GM18909 (cell line): ENCODE results near the gene CYLD.
A peak's percentile ranks its signal among the peaks of the same experiment; 100 is the strongest.

Source experiments
- ATAC-seq: cut with Tn5 transposase; IDR thresholded peaks from one replicate; pipeline ENCODE4 v1.9.1; 2021; ENCODE audit warnings: mild to moderate bottlenecking; ENCODE audit not compliant: unreplicated experiment, poor library complexity

CYLD gene

DNA sequence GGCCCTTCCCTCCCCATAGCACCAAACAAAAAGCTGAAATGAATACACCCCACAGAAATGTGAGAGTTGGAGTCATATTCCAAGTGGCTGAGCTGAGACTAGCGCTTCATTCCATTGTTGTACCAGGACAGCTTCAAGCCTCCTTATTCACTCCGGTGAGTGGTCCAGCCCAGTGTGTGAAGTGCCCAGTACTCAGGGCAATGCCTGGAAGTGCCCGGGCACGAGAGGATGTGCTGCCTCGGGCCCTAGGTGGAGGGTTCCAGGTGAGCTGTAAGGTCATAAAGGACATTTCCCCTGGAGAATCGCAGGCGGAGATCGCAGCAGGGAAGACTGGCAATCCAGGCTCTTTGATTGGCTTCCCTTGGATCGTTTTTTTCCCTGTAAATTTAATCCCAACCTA, 5.4 kb upstream of the CYLD start:
- ATAC-seq: no peak

DNA sequence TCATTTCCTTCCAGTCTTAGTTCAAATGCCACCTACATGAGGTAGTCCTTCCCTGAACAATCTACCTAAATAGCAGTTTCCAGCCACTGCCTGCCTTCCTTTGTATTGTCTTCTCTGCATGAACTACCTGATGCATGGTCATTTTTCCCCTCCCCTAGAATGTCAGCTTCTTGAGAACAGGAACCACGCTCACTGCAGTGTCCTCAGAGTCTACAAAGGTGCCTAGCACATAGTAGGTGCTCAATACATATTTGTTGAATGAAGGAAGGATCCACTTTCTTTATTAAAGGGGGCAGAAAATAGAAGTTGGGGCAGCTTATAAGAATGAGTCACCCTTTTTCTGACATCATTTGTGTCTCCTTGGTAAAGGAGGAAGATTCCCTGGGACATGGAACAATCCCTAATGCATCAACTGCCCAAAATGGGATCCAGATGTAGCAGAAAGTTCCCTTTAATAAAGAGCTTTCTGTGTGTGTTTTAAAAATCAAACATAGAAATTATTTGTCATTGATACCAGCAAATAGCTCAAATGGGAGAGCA, 4.4 kb upstream of the CYLD start:
- ATAC-seq: no peak

GRCh38 chr16:50739031-50739430, 2.9 kb upstream of the CYLD start:
- no peak for ATAC-seq

DNA sequence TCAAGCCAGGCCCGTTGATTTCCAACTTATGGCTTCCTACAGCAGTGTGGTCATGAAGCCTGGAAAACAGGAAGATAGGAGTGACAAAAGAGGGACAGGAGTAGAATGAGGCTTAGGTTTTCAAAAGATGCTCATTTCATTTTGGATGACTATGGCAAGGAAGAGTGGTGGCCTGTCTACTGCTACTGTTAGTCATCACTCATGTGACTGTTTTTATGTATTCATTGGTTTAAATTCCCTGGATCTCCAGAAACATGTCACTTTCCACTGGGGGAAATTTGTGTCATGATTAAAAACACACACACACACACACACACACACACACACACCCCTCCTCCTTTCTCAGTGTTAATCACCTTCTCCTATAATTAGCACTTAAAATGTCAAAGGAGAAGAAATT, 1.1 kb upstream of the CYLD start:
- no peak for ATAC-seq

DNA sequence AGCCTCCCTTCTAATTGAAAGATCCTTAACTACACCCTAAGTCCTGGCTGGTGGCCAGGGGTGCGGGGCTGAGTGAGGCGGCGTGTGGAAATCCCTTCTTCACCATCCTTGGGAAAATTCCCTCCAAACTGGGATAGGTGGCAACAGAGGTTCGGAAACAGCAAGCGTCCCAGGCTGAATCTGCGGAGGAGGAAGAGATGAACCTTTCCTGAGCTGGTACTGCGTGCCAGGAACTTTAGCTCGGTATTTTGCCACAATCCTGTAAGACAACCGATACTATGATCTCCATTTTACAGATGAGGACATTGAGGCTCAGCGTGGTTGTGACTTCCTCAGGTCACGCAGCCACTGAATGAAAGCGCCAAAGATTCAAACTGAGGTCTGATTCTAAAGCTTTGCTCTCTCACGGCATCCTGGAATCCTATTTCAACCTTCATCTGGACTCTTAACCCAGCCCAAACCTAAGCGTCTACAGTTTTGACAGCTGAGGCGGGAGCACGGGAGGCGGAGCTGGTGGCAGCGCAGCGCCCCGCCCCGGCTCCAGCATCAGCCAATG, 583 bp upstream of the CYLD start:
- ATAC-seq: no peak

GRCh38 chr16:50742576-50743200, 802 bp downstream of the CYLD start:
- ATAC-seq: no peak

DNA sequence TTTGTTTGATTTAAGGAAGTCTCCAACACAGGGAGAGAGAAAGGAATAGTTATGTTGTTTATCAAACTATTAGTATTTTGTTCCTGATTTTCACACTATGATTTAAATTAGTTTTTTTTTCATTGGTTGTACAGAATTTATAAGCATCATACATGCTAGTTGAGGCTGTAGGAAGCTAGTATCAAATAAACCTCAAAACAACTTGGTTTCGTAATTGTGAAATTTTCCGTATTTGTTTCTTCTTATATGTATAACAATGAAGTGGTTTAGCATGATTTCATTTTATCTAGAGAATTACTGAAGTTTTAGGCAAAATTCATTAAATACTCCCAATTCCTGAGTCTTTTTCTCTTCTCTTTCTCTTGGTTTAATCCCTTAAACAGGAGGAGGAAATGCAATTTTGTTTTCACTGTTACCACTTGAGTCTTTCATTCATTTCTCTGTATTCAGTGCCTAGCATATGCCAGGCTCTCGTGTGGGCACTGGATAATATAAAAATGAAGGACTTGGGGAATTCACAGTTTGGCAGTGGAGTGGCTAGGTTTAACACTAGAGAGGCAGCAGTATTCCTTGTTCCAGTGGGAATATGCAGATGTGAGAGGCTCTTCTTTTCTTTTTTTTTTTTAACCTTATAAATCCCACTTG, 1.8 kb downstream of the CYLD start:
- no peak for ATAC-seq

GRCh38 chr16:50744881-50745280, 3.0 kb downstream of the CYLD start:
- ATAC-seq: no peak

- ATAC-seq: no peak
Measured at GRCh38 chr16:50745940-50746339, 4.1 kb downstream of the CYLD start.

DNA sequence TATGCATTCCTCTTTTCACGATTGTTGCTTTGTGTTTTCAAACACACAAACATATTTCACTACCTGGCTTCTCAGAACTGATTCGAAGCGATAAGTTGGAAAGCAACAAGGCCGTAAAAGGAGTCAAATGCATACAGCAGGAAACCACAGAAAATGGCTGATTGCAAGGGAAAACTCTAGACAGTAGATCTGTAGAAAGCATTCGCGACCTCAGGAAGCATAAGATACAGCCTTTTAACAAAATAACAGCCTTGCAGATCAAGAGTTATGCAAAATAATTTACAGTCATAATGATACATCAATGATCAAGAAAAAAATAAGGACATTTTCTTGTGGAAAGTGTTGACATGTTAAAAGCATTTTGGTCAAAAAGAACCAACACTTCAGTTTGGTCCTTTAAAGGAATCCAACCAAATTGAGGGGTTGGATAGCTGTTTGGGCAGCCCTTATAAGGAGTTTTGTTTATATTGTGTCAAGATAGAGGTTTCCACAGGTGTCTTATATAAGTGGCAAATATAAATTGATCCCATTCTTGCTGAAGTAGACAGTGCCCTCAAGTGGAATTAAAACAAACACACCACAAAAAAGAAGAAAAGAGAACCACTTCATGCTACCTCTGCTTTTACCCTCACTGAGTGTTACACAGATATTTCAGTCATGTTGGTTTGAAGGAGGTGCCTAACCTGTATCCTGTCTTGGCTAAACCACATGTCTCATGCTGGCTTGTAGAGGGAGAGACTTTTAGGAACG, 5.5 kb downstream of the CYLD start:
- ATAC-seq: peak; percentile 65

GRCh38 chr16:50751528-50751927, 9.6 kb downstream of the CYLD start:
- no peak for ATAC-seq

DNA sequence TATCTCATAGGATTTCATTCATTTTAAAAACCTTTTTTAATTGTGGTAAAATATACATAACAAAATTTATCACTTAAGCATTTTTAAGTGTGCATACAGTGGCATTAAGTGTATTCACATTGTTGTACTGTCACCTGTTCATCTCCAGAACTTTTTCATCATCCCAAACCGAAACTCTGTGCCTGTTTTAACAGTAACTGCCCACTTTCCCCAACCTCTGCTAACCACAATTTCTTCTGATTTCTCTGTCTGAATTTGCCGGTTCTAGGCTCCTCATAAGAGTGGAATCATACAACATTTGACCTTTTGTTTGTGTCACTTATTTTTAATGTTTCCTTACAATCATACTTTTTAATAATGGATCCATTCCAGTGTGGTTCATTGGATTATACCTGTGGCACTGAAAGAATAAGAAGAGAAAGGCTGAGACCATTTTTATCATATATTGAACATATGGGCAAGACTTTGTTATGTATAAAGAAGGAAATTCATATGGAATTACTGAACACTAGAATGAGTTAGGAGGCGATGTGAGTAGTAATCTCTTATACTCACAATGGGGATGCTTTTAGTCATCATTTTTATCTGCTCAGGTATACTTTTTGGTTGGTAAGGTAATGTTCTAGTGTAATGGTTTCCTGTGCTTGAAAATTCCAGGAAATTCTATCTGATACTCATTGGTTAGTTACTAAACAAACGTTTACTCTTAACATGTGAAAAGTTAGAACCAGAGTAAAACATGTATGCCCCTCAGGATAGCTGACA, 10.8 kb downstream of the CYLD start:
- no peak for ATAC-seq

GRCh38 chr16:50756473-50756872, 14.6 kb downstream of the CYLD start:
- no peak for ATAC-seq

GRCh38 chr16:50761267-50761666, 19.4 kb downstream of the CYLD start:
- no peak for ATAC-seq

GRCh38 chr16:50762241-50762640, 20.4 kb downstream of the CYLD start:
- ATAC-seq: no peak

- no peak for ATAC-seq
Measured at GRCh38 chr16:50763211-50763610, 21.3 kb downstream of the CYLD start.

GRCh38 chr16:50765260-50765659, 23.4 kb downstream of the CYLD start:
- ATAC-seq: no peak

DNA sequence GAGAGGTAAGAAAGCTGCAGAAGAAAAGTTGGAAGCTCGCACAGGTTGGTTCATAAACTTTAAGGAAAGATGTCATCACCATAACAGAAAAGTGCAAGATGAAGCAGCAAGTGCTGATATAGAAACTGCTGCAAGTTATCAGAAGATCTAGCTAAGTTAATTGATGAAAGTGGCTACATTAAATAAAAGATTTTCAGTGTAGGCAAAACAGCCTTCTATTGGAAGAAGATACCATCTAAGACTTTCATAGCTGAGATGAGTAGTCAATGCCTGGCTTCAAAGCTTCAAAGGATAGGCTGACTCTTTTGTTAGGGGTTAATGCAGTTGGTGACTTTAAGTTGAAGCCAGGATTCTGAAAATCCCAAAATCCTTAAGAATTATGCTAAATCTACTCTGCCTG, 24.0 kb downstream of the CYLD start:
- ATAC-seq: no peak

DNA sequence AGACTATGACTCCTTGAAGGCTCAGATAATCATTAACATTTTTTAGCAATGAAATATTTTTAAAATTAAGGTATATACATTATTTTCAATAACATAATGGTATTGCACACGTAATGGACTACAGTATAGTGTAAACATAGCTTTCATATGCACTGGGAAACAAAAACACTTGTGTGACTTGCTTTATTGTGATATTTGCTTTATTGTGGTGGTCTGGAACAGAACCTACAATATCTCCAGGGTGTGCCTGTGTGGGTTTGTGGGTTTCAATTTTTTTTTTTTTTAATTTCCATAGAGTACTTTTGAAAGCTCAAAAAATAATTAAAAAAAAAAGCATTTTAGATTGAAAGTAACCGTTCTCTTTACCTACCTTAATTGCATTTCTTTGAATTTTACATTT, 25.3 kb downstream of the CYLD start:
- ATAC-seq: no peak

DNA sequence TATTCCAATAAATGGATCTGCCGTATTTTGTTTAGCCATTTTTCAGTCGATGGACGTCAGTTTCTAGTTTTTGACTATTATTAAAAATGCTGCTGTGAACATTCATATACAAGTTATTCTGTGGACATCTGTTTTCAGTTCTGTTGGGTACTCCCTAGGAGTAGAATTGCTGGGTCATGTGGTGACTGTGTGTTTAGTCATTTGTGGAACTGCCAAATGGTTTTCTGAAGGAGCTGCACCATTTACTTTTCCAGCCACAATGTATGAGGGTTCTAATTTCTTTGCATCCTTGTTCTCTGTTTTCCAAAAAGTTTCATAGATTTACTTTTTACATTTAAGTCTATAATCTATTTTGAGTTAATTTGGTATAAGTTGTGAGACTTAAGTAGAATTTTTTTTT, 29.5 kb downstream of the CYLD start:
- ATAC-seq: no peak
